ENCODE data around the gene HAND2. TPM values are rescaled to one million over a fixed set of nuclear protein-coding genes. Genes with fewer than 3 reads are reported as not detected.

The HAND2 gene
- total RNA-seq, 1 donor from 2014 or later: not detected

DNA sequence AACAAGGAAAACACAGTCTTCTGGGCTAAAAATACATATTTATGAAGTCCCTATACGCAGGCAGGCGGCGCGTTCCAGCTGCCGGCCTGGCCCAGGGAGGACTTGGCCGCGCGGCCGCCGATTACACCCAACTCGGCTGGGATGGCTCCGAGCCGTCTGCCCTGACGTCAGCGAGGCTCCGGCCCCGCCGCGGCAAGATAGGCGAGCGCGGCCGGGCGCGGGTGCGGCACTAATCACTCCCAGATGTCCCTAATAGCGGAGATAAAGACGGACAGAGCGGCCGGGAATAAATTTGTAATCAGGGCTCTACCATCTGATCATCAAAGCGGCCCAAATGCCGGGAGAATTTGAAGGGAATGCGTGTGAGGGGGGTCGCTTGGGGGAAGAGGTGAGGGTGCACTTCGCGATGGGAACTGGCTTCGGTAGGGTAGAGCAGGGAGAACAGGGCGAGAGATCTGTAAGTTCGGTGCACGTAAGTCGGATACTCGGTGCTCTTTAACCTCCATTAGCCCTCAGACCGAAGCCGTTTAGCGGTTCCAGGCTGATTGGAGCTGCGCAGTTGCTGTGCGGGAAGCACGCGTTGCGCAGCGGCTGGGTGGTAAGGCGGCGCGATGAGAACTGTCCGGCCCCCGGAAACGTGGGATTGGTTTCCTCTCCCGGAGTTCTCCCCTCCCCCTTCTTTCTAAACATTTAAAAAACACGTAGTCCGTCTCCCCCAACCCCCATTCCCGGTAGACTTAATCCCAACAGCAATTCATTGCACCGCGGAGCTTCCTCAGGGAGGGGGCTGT lies 7.7 kb downstream of the HAND2 start:
- peaks cover 9% of the 10 kb centered on the region for H3K4me1 Mint-ChIP-seq (ENCODE audit: low read depth)
- intact Hi-C loops (cut with micrococcal nuclease): no loop called here
- peaks cover 82% of the 10 kb centered on the region for H3K27me3 Mint-ChIP-seq (ENCODE audit: insufficient read depth)
- H3K9me3 Mint-ChIP-seq: peaks cover 12% of the 10 kb centered on the region
- no peak for DNase-seq (ENCODE audit: low spot score)
- peaks cover 6% of the 10 kb centered on the region for H3K36me3 Mint-ChIP-seq (ENCODE audit: low read depth)
- H3K4me3 Mint-ChIP-seq: no peak overlapping the region
- H3K27ac Mint-ChIP-seq: peak overlapping the region; percentile 55

DNA sequence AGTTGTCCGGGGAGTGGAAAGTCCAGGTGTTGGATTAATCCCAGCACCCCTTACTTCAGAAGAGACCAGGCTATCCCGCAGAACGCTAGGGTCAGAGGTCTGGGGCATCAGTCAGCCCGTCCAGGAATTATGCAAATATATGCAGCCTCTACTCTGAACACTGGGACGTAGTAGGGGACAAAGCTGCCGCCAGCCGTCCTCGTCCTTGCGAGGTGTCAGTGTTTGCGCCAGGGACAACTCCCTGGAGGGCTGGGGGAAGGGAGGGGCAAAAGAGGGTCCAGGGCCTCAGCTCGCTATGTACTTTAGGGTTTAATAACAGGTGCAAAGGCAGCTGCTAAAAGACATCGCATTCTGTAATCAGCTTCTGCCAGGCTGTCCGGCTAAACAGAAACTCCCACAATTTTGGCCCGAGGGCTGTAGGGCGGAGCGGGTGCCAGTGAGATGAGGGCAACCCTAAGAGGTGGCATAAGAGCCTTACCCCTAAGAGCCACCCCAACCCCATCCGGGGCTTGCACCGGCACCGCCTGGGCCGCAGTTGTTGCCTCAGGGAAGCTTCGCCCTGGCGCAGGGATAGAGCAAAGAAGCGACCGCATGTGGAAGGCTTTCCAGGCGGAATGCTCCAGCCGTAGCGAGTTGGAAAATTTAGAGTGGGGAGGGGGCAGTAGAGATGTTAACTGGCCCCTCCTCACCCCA lies 8.4 kb downstream of the HAND2 start:
- H3K27me3 Mint-ChIP-seq (ENCODE audit: insufficient read depth): peaks cover 83% of the 10 kb centered on the region
- H3K4me1 Mint-ChIP-seq (ENCODE audit: low read depth): peaks cover 9% of the 10 kb centered on the region
- H3K9me3 Mint-ChIP-seq: peaks cover 12% of the 10 kb centered on the region
- no peak for DNase-seq (ENCODE audit: low spot score)
- H3K36me3 Mint-ChIP-seq (ENCODE audit: low read depth): peaks cover 5% of the 10 kb centered on the region
- intact Hi-C loops (cut with micrococcal nuclease): no loop called here
- no peak overlapping the region for H3K4me3 Mint-ChIP-seq
- H3K27ac Mint-ChIP-seq: no peak overlapping the region

DNA sequence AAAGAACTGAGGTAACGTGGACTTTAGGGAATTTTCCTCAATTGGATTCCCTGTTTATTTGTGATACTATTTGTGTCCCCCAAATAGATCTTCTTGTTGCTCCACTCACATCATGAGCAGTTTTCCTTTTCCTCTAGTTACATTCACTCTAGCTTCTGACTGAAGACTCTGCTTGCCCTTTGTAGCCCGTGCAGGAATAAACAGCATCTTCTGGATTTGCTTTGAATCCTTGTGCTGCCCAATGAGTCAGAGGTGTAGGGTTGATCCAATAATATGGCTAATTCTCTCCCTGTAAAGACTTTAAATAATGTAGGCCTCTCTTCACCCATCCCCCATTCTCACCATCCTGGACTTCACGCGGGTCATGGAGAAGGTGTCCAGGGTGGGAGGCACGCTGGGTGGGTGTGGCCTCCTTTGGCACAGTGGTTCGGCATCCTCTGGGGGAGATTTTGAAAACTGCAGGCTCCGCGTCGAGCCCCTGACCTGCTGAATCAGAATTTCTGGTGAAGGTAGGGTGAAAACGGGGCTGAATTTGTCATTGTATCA lies 9.0 kb downstream of the HAND2 start:
- H3K27ac Mint-ChIP-seq: peak overlapping the region; percentile 80

DNA sequence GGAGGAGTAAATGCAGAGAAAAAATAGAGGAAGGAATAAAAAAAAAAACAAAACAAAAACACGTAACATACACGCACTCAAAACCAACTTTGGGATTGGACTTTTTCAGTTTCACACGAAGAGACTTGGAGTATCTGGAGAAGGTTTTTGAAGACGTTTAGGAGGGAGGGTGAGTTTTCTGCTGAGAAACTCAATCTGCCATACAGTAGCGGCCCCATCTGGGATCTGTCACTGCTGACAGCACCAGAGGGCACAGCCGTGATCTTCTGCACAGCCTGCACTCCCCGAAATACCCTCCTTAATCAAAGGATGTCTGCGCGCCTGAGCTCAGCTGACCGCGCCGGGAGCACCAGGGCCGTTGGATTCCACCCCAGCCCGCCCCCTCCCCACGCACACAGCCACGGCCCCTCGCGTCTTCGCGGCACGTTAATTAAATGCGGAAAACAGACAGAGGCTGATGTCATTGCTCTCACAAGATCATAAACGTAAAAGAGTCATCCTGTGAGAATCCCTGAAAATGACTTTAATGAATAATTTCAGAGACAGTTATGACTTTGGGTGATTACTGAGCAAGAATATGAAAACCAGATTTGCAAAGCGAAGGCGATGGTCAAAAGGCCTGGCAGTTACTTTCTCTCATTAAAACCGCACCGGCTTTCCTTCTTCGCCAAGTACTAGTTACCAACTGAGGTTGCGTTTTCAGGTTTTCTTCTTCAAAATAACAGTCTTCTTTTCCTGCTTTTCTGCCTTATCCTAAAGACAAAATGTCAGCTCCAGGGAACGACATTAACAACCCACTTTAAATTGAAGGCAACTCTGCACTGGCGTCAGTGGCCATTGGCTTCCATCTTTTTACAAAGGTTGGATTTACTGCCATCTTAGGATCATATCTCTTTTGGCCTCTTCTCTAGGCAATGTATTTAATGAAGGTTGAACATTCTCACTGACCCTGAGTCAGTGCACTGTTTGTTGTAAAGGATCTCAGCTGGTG lies 10.6 kb downstream of the HAND2 start:
- intact Hi-C loops (cut with micrococcal nuclease): loop anchor here (1.0 to 5.0 kb wide), 2 partner anchors 9 to 698 kb away; no protein-coding TSS in a partner anchor
- DNase-seq (ENCODE audit: low spot score): no peak
- H3K27ac Mint-ChIP-seq: peak overlapping the region; percentile 12
- H3K4me1 Mint-ChIP-seq (ENCODE audit: low read depth): peaks cover 5% of the 10 kb centered on the region
- H3K27me3 Mint-ChIP-seq (ENCODE audit: insufficient read depth): peaks cover 83% of the 10 kb centered on the region
- H3K36me3 Mint-ChIP-seq (ENCODE audit: low read depth): peaks cover 6% of the 10 kb centered on the region
- H3K9me3 Mint-ChIP-seq: peaks cover 10% of the 10 kb centered on the region
- no peak overlapping the region for H3K4me3 Mint-ChIP-seq

More for the DNA sequence above, 9.0 kb downstream of the HAND2 start:
- H3K27me3 Mint-ChIP-seq (ENCODE audit: insufficient read depth): peaks cover 86% of the 10 kb centered on the region
- H3K4me1 Mint-ChIP-seq (ENCODE audit: low read depth): peaks cover 9% of the 10 kb centered on the region
- no peak for DNase-seq (ENCODE audit: low spot score)
- peaks cover 6% of the 10 kb centered on the region for H3K36me3 Mint-ChIP-seq (ENCODE audit: low read depth)
- no peak overlapping the region for H3K4me3 Mint-ChIP-seq
- intact Hi-C loops (cut with micrococcal nuclease): no loop called here
- H3K9me3 Mint-ChIP-seq: peaks cover 12% of the 10 kb centered on the region

DNA sequence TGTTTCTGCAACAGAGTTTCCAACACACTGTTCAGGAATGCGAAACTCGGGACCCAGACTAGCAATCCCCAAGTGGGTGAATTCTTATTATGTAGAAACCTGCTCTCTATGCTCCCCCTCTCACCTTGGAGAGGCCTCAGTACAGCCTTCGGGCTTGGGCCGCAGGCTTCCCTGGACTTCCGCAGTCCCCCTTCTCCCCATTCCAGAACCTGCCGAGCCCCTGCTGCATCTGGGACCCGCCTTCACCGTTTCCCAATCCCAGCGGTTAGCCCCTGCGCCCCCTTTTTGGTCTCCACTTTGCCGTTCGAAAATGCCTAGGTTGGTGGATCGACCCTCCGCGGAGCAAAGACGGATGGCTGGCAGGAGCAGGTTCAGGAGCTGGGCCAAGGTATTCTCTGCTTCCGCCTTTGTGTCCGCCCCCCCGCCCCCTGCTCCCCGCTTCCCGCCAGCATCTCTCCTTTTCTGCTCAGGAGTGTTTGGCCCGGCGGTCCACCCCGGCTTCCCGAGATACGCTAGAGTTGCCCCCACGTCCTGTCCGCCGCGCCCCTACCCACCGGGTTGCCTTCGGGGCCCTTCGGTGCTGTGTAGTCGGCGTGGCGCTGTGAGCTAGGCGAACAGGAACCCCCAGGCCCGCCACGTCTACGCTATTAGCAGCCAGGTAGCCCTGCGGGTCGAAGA lies 11.5 kb downstream of the HAND2 start:
- H3K27me3 Mint-ChIP-seq (ENCODE audit: insufficient read depth): peaks cover 81% of the 10 kb centered on the region
- DNase-seq (ENCODE audit: low spot score): no peak
- intact Hi-C loops (cut with micrococcal nuclease): loop anchor here (1.0 to 5.0 kb wide), 2 partner anchors 10 to 699 kb away; no protein-coding TSS in a partner anchor
- no peak overlapping the region for H3K4me3 Mint-ChIP-seq
- H3K36me3 Mint-ChIP-seq (ENCODE audit: low read depth): peaks cover 6% of the 10 kb centered on the region
- peaks cover 5% of the 10 kb centered on the region for H3K9me3 Mint-ChIP-seq
- H3K27ac Mint-ChIP-seq: peak overlapping the region; percentile 12
- H3K4me1 Mint-ChIP-seq (ENCODE audit: low read depth): no peaks in the 10 kb centered on the region

DNA sequence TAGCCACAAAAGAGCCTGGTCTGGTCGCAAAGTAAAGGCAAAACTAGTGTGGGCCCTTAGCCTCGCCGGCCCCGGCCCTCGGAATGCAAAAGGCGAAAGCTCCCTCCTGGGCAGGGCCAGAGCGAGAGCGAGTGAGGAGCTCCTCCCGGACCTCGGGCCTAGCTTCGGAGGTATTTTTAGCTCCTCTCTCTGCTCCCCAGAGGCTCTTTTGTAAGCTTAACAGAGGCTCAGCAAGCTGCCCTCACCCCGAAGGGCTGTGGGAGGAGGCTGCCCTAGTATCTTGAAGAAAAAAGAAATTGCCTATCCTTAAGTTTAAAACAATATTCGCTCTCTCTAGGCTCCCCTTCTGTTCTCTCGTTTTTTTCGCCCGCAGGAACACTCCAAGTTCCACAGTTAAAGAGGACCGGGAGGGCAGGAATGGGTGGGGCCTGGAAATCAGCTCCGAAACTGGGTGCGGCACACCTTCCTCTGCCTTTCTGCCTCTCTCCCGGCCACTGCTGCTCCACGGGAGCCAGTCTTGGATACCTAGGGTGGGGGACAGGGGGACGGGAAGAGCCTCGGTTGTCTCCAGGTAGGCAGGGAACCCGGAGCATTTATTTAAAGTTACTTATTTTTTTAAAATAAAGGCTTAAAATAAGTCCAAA lies 12.1 kb downstream of the HAND2 start:
- intact Hi-C loops (cut with micrococcal nuclease): loop anchor here (5.0 kb wide), 1 partner anchor 699 kb away; no protein-coding TSS in a partner anchor
- no peaks in the 10 kb centered on the region for H3K4me1 Mint-ChIP-seq (ENCODE audit: low read depth)

DNA sequence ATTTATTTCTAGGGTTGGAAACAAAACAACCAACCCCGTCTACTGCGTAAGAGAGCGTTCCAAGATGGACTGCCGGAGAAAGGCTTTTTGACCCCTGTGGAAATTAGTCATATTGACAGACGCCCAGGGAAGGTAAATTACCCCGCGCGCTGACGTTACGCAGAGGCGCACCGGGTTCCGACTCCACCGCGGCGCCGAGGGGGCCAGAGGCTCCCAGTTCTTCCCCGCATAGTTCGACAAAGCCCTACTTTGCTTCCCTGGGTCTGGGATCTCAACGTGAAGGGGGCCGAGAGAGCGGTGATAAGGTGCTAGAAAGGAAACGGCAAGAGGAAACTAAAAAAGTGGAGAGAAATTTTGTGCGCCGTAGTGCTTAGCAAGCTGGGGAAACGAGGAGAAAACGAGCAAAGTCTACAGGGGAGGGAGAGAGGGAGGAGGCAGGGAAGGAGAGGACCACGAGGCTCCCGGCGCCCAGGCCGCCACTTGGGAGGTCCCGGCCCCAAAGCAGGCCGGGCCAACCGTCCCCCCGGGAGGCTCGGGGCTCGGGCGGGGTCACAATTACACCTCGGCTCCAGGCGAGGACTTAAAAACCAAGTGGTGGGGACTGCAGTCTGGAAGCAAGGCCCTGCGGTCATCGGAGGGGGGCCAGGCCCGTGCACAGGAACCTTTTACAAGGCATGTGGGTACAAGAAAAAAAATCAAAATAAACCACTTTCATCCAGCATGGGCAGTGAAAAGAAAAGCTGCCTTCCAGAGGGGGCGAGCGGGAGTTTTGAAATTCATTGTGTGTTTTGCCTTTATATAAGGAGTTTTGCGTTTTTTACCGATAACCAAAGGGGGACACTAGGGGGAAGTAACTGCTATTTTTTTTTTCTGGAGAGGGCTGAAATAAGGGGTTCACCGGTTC lies 13.2 kb downstream of the HAND2 start:
- H3K27me3 Mint-ChIP-seq (ENCODE audit: insufficient read depth): peaks cover 84% of the 10 kb centered on the region
- intact Hi-C loops (cut with micrococcal nuclease): loop anchor here (5.0 kb wide), 1 partner anchor 700 kb away; no protein-coding TSS in a partner anchor
- peak overlapping the region; percentile 73 for H3K27ac Mint-ChIP-seq
- no peak for DNase-seq (ENCODE audit: low spot score)
- peaks cover 5% of the 10 kb centered on the region for H3K36me3 Mint-ChIP-seq (ENCODE audit: low read depth)
- H3K4me3 Mint-ChIP-seq: no peak overlapping the region
- no peaks in the 10 kb centered on the region for H3K4me1 Mint-ChIP-seq (ENCODE audit: low read depth)
- H3K9me3 Mint-ChIP-seq: peaks cover 5% of the 10 kb centered on the region

More for the DNA sequence above, 12.1 kb downstream of the HAND2 start:
- H3K4me3 Mint-ChIP-seq: no peak overlapping the region
- H3K36me3 Mint-ChIP-seq (ENCODE audit: low read depth): peaks cover 5% of the 10 kb centered on the region
- DNase-seq (ENCODE audit: low spot score): no peak
- peaks cover 5% of the 10 kb centered on the region for H3K9me3 Mint-ChIP-seq
- H3K27me3 Mint-ChIP-seq (ENCODE audit: insufficient read depth): peaks cover 82% of the 10 kb centered on the region
- no peak overlapping the region for H3K27ac Mint-ChIP-seq

DNA sequence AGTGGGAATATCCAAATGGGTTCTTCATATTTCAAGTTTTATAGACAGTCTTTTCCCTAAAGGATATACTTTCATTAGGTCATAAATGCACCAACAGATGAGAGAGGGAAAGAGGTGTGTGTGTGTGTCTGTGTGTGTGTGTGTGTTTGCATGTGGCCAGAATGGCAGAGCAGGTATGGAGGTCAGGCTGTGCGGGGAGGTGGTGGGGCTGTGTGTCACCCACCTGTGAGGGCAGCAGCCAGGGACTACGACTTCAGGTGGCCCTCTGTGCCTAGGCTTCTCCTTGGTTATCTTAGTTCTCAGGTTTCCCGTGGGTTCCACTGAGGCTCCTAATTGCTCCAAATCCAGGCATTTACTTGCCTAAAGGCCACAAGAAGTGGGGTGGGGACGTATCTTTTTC lies 14.6 kb downstream of the HAND2 start:
- peaks cover 2% of the 10 kb centered on the region for H3K36me3 Mint-ChIP-seq (ENCODE audit: low read depth)
- H3K27me3 Mint-ChIP-seq (ENCODE audit: insufficient read depth): peaks cover 78% of the 10 kb centered on the region
- H3K27ac Mint-ChIP-seq: peak overlapping the region; percentile 48
- DNase-seq (ENCODE audit: low spot score): no peak
- no peaks in the 10 kb centered on the region for H3K4me1 Mint-ChIP-seq (ENCODE audit: low read depth)
- H3K9me3 Mint-ChIP-seq: no peaks in the 10 kb centered on the region
- intact Hi-C loops (cut with micrococcal nuclease): loop anchor here (5.0 kb wide), 1 partner anchor 702 kb away; no protein-coding TSS in a partner anchor
- H3K4me3 Mint-ChIP-seq: no peak overlapping the region

DNA sequence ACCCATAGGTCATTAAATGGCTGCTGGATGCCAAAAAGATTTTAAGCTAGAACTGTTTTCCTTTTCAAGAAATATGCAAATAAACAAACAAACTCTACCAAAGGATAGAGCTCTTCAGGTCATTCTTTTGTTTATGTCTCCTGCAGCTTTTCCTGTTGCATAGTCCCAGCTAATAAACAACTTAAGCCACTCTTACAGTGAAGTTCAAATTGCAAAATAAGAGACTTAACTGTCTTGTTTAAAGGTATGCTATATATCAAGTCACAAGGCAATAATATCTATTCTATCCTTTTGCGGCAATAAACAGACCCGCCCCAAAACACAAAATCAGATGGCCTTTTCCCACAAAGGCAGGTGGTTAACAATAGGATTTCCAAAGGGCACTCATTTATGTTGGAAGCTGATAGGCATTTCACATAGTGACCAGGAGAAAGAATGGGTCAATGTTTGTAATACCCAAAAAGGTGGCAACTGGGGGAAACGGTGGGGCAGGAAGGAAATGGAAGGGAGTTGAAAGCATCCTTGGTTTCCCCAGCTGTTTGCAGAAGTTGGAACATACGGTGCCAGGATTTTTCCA lies 15.3 kb downstream of the HAND2 start:
- intact Hi-C loops (cut with micrococcal nuclease): loop anchor here (5.0 kb wide), 1 partner anchor 703 kb away; no protein-coding TSS in a partner anchor
- Mint-ChIP-seq H3K9me3 (no peaks in the 10 kb centered on the region), H3K27ac (no peak overlapping the region), H3K36me3 (ENCODE audit: low read depth) (peaks cover 2% of the 10 kb centered on the region), H3K4me1 (ENCODE audit: low read depth) (no peaks in the 10 kb centered on the region), H3K4me3 (no peak overlapping the region), H3K27me3 (ENCODE audit: insufficient read depth) (peaks cover 77% of the 10 kb centered on the region)
- DNase-seq (ENCODE audit: low spot score): no peak

DNA sequence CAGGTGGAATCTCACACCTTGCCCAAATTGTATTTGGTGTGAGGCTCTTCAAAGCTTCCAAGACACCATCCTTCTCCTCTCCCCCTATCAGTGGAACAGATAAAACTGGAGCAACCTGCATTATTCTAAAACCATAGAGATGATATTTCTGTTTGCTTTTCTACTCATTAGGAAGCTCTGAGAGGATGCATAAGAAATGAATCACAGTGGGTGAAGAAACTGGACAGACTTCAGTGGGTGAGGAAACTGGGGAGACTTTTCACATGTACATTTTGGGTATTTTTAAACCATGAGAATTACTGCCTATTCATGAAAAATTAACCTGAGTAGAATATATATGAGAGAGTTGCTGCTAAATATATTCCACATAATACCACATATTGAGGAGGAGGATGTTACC lies 16.4 kb downstream of the HAND2 start:
- intact Hi-C loops (cut with micrococcal nuclease): no loop called here
- H3K36me3 Mint-ChIP-seq (ENCODE audit: low read depth): peaks cover 2% of the 10 kb centered on the region
- H3K9me3 Mint-ChIP-seq: no peaks in the 10 kb centered on the region
- H3K27me3 Mint-ChIP-seq (ENCODE audit: insufficient read depth): peaks cover 79% of the 10 kb centered on the region
- DNase-seq (ENCODE audit: low spot score): no peak
- H3K27ac Mint-ChIP-seq: no peak overlapping the region
- peaks cover 5% of the 10 kb centered on the region for H3K4me1 Mint-ChIP-seq (ENCODE audit: low read depth)
- H3K4me3 Mint-ChIP-seq: no peak overlapping the region
